Calu3 (cell line): ENCODE data around the gene HS3ST5. TPM values are rescaled to one million over a fixed set of nuclear protein-coding genes. Genes with fewer than 3 reads are reported as not detected.

Experiments
- BruUV-seq: library from RNA; stranded (reverse); fragments of 400-500 nt; replicated peaks from 2 replicates; lab custom pipeline; 2021; lab: Mats Ljungman, UMichigan
- CTCF ChIA-PET: fragments of 300-600 bp; sonication (Branson Sonifier 250); formaldehyde crosslinking; loops from one replicate; lab custom pipeline; 2022; ENCODE audit warnings: antibody characterized with exemption; lab: Charles Lee
- DNase-seq: peaks from one replicate; pipeline ENCODE4 v3.0.0; 2022
- H3K27ac Mint-ChIP-seq: one replicate; pipeline ENCODE4 v1.8.0; 2022; ENCODE audit warnings: mixed read lengths; ENCODE audit not compliant: unreplicated experiment
- H3K27me3 Mint-ChIP-seq: one replicate; pipeline ENCODE4 v1.8.0; 2022; ENCODE audit warnings: mixed read lengths; ENCODE audit not compliant: unreplicated experiment
- H3K36me3 Mint-ChIP-seq: one replicate; pipeline ENCODE4 v1.8.0; 2022; ENCODE audit warnings: mild to moderate bottlenecking, moderate library complexity, mixed read lengths; ENCODE audit not compliant: insufficient read depth, unreplicated experiment
- H3K4me1 Mint-ChIP-seq: one replicate; pipeline ENCODE4 v1.8.0; 2022; ENCODE audit warnings: mild to moderate bottlenecking, low read depth, mixed read lengths; ENCODE audit not compliant: unreplicated experiment
- H3K4me3 Mint-ChIP-seq: one replicate; pipeline ENCODE4 v1.8.0; 2022; ENCODE audit warnings: mild to moderate bottlenecking, low read depth, moderate library complexity, mixed read lengths; ENCODE audit not compliant: unreplicated experiment
- H3K9me3 Mint-ChIP-seq: one replicate; pipeline ENCODE4 v1.8.0; 2022; ENCODE audit warnings: low read depth, mixed read lengths; ENCODE audit not compliant: unreplicated experiment
- CTCF ChIP-seq: fragments of 200-600 bp; IDR thresholded peaks from one replicate; pipeline ENCODE4 v1.8.0; 2022; ENCODE audit warnings: antibody characterized with exemption; ENCODE audit not compliant: unreplicated experiment
- intact Hi-C: fragments of 100-400 bp; cut with micrococcal nuclease; formaldehyde crosslinking; loops from one replicate; pipeline ENCODE4 v1.10.0; 2022; ENCODE audit not compliant: unreplicated experiment
- total RNA-seq: library from RNA; stranded (reverse); gene quantifications from 2 replicates; pipeline ENCODE4 v1.2.3, GENCODE V29; 2022

Gene HS3ST5
- total RNA-seq, 1 experiment from 2014 or later: 0.40 TPM

- DNase-seq: no peak
- no peak overlapping the region for H3K4me3 Mint-ChIP-seq
- no TSS peak for BruUV-seq
- no peak for TF ChIP-seq CTCF
- CTCF ChIA-PET: no interaction called here
- no peak overlapping the region for H3K27ac Mint-ChIP-seq
- intact Hi-C loops: no loop called here
- no peaks in the 10 kb centered on the region for H3K4me1 Mint-ChIP-seq
- H3K27me3 Mint-ChIP-seq: no peaks in the 10 kb centered on the region
- H3K9me3 Mint-ChIP-seq: no peaks in the 10 kb centered on the region
- no peaks in the 10 kb centered on the region for H3K36me3 Mint-ChIP-seq
These were observed 70.2 kb downstream of the HS3ST5 start for GRCh38 chr6:114272582-114272981.

- no peaks in the 10 kb centered on the region for H3K36me3 Mint-ChIP-seq
These were observed 71.4 kb downstream of the HS3ST5 start for GRCh38 chr6:114271405-114271804.

GRCh38 chr6:114267897-114268296, 74.9 kb downstream of the HS3ST5 start:
- intact Hi-C loops: no loop called here
- BruUV-seq: no TSS peak
- DNase-seq: no peak
- Mint-ChIP-seq H3K27me3 (no peaks in the 10 kb centered on the region), H3K36me3 (no peaks in the 10 kb centered on the region), H3K9me3 (no peaks in the 10 kb centered on the region), H3K4me3 (no peak overlapping the region), H3K27ac (no peak overlapping the region), H3K4me1 (no peaks in the 10 kb centered on the region)
- CTCF ChIA-PET: no interaction called here
- TF ChIP-seq CTCF: no peak

More at GRCh38 chr6:114271405-114271804, 71.4 kb downstream of the HS3ST5 start:
- Mint-ChIP-seq H3K4me3 (no peak overlapping the region), H3K27me3 (no peaks in the 10 kb centered on the region), H3K9me3 (no peaks in the 10 kb centered on the region), H3K4me1 (no peaks in the 10 kb centered on the region), H3K27ac (no peak overlapping the region)
- no peak for TF ChIP-seq CTCF
- no peak for DNase-seq
- intact Hi-C loops: no loop called here
- BruUV-seq: no TSS peak
- CTCF ChIA-PET: no interaction called here

- Mint-ChIP-seq H3K4me1 (no peaks in the 10 kb centered on the region), H3K36me3 (no peaks in the 10 kb centered on the region), H3K27me3 (no peaks in the 10 kb centered on the region), H3K27ac (no peak overlapping the region), H3K9me3 (no peaks in the 10 kb centered on the region), H3K4me3 (no peak overlapping the region)
- intact Hi-C loops: no loop called here
- TF ChIP-seq CTCF: no peak
- CTCF ChIA-PET: no interaction called here
- DNase-seq: no peak
- BruUV-seq: no TSS peak
These were observed 82.0 kb downstream of the HS3ST5 start for GRCh38 chr6:114260810-114261209.
